Uterus (tissue), 2 donors: ENCODE measurements around the gene REL.

Source experiments
- CTCF ChIP-seq, 4 experiments: fragments of 200-600 bp in 2 of 4; fragments of 450-650 bp in 2 of 4; sonication (generic) in 2 of 4; IDR thresholded peaks; one replicate each; pipeline ENCODE4 v1.5.1; 2016 to 2019; ENCODE audit warnings: antibody characterized with exemption in 4 of 4, mild to moderate bottlenecking in 2 of 4, moderate library complexity in 1 of 4
- POLR2A ChIP-seq, 2 donors: fragments of 450-650 bp; IDR thresholded peaks; one replicate each; pipeline ENCODE4 v1.6.1; 2016; ENCODE audit warnings: antibody characterized with exemption in 2 of 2, mild to moderate bottlenecking in 1 of 2, moderate library complexity in 1 of 2

GRCh38 chr2:60837123-60837522 is 44.3 kb upstream of the REL start:
- TF ChIP-seq CTCF (IDR thresholded peaks at IDR 0.05) (no peak), POLR2A (IDR thresholded peaks at IDR 0.05) (no peak)
